Measurements from ENCODE around the gene ZFX.
"Not testable (repeated sequence)": the region's sequence is repeated elsewhere in the genome, so short reads cannot be mapped to it uniquely, and the experiment has no call there.

ZFX gene

DNA sequence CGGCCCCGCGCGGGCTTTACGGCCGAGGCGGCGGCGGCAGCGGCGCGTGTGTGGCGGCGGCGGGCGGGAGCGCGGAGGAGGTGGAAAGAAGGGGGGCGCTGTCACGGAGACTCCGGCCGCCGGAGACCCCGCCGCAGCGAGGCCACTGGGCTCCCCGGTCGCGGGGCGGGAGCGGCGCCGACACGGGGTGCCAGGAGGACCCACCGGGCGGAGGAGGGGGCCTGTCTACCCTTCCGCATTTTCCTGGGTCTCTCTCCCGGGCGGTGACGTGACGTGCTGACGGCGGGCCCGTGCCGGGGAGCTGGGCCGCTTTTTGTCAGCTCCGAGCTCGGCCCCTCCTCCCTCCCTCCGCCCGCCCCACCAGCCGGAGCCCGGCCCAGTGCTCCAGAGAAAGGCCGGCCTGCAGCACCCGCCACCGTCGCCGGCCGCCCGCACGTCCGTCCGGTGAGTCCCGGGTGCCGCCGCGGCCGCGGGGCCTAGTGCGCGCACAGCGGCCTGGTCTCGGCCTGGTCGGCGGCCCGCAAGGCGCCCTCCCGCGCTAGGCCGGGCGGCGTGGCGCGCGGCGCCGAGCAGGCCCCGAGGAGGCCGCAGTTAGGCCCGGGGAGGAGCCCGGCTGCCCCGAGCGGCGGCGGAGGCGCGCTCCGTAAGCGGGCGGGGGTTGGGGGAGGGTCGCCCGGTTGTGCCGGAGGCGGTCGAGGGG, at the start of gene ZFX:
ZFX (plus strand) TSS at position 379 of the 700 bp plus-strand sequence. CDS start 23,014 bp downstream, outside the sequence.
- Mint-ChIP-seq H3K36me3 (peaks cover 6% of the 10 kb centered on the region), H3K4me1 (ENCODE audit: low read depth) (peaks cover 57% of the 10 kb centered on the region), H3K27me3 (no peaks in the 10 kb centered on the region), H3K4me3 (peak within 1 kb of the TSS; percentile 95), H3K27ac (peak within 1 kb of the TSS; percentile 93), H3K9me3 (ENCODE audit: low read depth) (no peaks in the 10 kb centered on the region)

DNA sequence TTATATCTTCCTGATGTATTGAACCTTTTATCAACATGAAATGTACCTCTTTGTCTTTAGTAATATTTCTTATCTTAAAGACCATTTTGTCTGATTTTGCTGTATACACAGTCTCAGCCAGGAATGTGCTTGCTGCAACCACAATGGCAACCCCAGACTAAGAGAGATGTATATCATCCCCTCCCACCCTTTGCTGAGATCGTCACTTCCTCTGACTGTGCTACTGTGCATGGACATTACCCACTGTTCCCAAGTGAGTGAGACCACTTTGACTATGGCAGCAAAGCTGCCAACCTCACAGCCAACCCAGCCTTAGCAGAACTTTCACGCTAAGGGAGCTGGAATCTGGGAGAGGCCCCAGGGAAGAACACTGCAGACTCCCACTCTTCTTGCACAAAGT, 48.8 kb upstream of the ZFX start:
- Mint-ChIP-seq H3K9me3 (ENCODE audit: low read depth) (no peaks in the 10 kb centered on the region), H3K27me3 (no peaks in the 10 kb centered on the region), H3K27ac (no peak overlapping the region), H3K36me3 (no peaks in the 10 kb centered on the region), H3K4me1 (ENCODE audit: low read depth) (peaks cover 6% of the 10 kb centered on the region), H3K4me3 (no peak overlapping the region)

DNA sequence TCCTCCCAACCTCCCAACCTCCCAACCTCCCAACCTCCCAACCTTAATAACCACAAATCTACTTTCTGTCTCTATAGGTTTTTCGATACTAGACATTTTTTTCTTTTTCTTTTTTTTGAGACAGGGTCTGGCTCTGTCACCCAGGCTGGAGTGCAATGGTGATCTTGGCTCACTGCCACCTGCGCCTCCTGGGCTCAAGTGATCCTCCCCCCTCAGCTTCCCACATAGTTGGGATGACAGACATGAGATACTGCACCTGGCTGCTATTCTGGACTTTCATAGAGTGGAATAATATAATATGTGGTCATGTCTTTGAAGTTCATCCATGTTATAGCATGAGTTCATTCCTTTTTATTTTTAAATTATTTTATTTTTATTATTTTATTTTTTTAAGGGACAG, 39.5 kb upstream of the ZFX start:
- H3K27ac Mint-ChIP-seq = no peak overlapping the region
- no peaks in the 10 kb centered on the region for H3K27me3 Mint-ChIP-seq
- H3K9me3 Mint-ChIP-seq (ENCODE audit: low read depth) = no peaks in the 10 kb centered on the region
- H3K4me1 Mint-ChIP-seq (ENCODE audit: low read depth) = no peaks in the 10 kb centered on the region
- no peak overlapping the region for H3K4me3 Mint-ChIP-seq
- H3K36me3 Mint-ChIP-seq = no peaks in the 10 kb centered on the region

DNA sequence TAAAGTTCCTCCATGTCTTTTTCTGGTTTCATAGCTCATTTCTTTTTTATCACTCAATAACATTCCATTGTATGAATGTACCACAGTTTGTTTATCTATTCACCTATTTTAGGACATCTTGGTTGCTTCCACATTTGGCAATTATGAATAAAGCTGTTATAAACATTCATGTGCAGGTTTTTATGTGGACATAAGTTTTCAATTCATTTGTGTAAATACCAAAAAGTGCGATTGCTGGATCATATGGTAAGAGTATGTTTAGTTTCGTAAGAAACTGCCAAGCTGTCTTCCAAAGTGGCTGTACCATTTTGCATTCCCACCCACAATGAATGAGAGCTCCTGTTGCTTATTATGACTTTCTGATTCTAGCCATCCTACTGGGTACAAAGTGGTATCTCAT, 36.3 kb upstream of the ZFX start:
- Mint-ChIP-seq H3K27me3 (no peaks in the 10 kb centered on the region), H3K36me3 (no peaks in the 10 kb centered on the region), H3K27ac (no peak overlapping the region), H3K9me3 (ENCODE audit: low read depth) (no peaks in the 10 kb centered on the region), H3K4me3 (no peak overlapping the region), H3K4me1 (ENCODE audit: low read depth) (no peaks in the 10 kb centered on the region)

DNA sequence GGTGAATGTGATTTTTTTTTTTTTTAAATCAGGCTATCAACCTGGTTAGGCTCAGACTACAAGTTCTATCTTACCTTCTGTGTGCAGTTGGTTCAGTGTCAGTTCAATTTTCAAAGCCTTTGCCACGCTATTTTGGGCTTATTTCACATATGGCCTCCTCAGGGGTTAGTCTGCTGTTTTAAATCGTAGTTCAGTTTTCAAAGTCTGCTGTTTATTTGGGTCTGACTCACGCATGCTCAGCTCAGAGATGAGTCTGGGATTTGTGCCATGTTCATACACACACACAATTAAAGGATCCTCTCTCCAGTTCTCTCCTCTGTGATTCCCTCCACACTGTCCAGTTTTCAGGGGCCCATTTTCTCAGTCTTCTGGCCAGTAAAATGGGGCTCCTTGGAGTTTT, 32.3 kb upstream of the ZFX start:
- no peaks in the 10 kb centered on the region for H3K4me1 Mint-ChIP-seq (ENCODE audit: low read depth)
- no peaks in the 10 kb centered on the region for H3K36me3 Mint-ChIP-seq
- no peak overlapping the region for H3K27ac Mint-ChIP-seq

DNA sequence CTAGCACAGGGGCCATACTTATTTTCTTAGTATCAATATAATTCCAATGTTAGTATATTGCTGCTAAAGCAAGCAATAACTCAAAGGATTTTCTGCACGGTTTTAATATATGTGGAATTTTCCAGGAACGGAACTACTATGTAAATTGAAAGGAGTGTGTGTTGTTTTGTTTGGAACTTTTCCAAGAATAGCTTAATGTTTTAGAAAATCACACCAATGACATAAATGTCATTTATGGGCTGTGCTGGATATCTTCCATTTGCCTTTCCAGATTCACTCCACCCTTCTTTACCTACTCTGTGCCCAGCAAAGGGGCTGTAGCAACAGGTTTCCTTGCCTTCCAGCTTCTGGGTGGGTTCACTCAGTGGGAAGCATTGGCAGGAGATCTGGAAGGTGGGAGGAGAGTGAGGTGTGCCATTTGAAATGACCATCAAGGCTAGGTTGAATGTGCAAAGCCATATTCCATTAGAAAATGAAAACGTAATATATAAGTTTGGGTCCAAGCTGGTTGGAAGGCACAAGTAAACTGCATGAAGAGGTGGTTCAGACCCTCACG, 25.2 kb upstream of the ZFX start:
- Mint-ChIP-seq H3K4me3 (no peak overlapping the region), H3K4me1 (ENCODE audit: low read depth) (no peaks in the 10 kb centered on the region), H3K27me3 (no peaks in the 10 kb centered on the region), H3K9me3 (ENCODE audit: low read depth) (no peaks in the 10 kb centered on the region), H3K27ac (no peak overlapping the region), H3K36me3 (no peaks in the 10 kb centered on the region)

More for the DNA sequence above, 32.3 kb upstream of the ZFX start:
- no peaks in the 10 kb centered on the region for H3K9me3 Mint-ChIP-seq (ENCODE audit: low read depth)
- no peak overlapping the region for H3K4me3 Mint-ChIP-seq
- no peaks in the 10 kb centered on the region for H3K27me3 Mint-ChIP-seq

DNA sequence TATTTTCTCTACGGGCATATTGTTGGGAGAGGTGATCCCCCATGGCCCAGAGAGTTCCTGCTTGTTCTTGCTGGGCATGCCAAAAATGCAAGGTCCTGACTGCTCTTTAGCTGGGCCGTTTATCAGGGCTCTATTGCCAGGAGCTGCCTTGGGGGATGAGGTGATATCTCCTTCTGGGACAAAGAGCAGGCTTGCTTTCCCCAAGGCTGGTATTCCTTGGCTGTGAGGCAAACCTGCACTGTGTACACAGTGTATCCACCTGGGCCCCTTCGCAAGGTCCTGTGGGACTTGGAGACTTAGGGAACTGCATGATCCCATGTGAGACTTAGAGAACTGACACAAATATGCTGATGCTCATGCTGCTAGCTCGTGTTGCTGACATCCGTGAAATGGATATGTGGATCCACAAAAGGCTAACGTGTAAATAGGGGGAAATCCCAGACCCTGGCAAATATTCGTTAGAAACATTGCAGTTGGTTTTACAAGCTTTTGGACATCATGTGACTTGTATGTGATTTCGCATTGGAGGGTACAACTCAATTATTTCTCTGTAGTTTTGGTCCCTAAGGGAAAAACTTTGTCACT, 24.4 kb upstream of the ZFX start:
- Mint-ChIP-seq H3K27me3 (no peaks in the 10 kb centered on the region), H3K36me3 (no peaks in the 10 kb centered on the region), H3K4me3 (no peak overlapping the region), H3K27ac (no peak overlapping the region), H3K9me3 (ENCODE audit: low read depth) (no peaks in the 10 kb centered on the region), H3K4me1 (ENCODE audit: low read depth) (no peaks in the 10 kb centered on the region)

DNA sequence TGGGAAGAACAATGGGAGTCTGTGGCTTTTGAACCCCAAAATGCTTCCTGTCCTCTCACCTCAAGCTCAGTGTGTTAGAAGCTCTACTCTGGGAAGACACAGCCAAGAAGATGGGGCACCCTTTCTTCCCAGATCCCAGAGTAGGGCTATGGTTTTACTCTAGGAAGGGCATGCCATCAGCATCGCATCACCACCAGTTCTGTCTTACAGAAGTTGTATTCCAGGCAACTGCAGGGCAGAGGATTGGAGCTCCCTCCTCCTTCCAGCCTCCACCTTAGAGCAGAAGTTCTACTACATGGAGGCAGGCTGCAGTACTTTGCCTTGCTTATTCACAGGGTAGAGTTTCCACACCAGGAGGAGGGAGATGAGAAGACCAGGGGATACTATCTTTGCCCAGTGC, 18.1 kb upstream of the ZFX start:
- Mint-ChIP-seq H3K9me3 (ENCODE audit: low read depth) (no peaks in the 10 kb centered on the region), H3K36me3 (no peaks in the 10 kb centered on the region), H3K27ac (no peak overlapping the region), H3K4me1 (ENCODE audit: low read depth) (no peaks in the 10 kb centered on the region), H3K4me3 (no peak overlapping the region), H3K27me3 (no peaks in the 10 kb centered on the region)

DNA sequence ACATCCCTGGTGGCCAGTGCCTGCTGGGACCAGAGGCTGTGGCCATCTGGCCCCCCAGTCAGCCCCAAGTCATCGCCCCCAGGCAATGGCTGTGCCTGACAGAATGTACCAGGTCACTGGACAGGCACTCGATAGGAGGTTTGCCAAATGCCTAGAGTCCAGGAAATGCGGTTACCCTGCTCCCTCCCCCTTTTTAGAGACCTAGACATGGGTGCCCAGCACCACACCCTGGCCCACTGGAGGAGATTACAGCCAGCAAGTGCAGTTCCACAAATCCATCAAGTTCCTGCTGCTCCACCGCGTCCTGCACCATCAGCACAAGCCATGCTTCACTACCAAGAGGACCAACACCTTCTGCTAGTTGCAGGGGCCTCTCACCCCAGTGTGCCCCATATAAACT, 16.2 kb upstream of the ZFX start:
- Mint-ChIP-seq H3K27ac (no peak overlapping the region), H3K9me3 (ENCODE audit: low read depth) (no peaks in the 10 kb centered on the region), H3K27me3 (no peaks in the 10 kb centered on the region), H3K36me3 (no peaks in the 10 kb centered on the region), H3K4me3 (no peak overlapping the region), H3K4me1 (ENCODE audit: low read depth) (no peaks in the 10 kb centered on the region)

DNA sequence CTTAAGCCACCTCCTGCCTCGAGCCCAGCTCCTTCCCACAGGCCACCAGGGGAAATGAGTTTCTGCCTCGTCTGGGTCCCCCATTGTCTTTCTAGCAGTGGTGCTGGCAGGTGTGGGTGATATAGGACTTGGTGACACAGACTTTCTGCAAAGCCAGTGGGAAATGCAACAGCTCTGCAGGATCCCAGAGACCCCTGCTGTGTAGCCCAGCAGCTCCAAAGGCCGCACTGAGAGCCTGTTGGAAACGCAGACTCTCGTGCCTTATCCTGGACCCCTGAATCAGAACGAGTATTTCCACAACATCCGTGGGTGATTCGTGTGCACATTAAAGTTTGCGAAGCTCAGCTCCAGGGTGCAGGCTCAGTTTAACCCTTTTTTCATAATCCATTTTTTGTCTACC, 13.8 kb upstream of the ZFX start:
- not testable (repeated sequence) for H3K27ac Mint-ChIP-seq; H3K27me3 Mint-ChIP-seq; H3K4me3 Mint-ChIP-seq; H3K9me3 Mint-ChIP-seq (ENCODE audit: low read depth); H3K4me1 Mint-ChIP-seq (ENCODE audit: low read depth); H3K36me3 Mint-ChIP-seq

DNA sequence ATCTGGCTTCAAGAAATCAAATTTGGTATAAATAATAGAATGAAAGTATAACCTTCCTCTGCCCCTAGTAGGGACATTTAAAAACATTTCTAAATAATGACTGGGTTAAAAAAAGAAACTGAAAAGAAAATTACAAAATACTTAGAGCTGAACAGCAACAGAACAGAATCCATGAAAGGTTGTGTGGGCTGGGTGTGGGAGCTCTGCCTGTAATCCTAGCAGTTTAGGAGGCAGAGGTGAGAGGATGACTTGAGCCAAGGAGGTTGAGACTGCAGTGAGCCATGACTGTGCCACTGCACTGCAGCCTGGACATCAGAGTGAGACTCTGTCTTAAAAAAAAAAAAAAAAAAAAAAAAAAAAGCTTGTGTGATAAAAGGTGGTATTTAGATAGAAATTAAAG, 12.3 kb upstream of the ZFX start:
- H3K4me1 Mint-ChIP-seq (ENCODE audit: low read depth) = no peaks in the 10 kb centered on the region
- no peak overlapping the region for H3K4me3 Mint-ChIP-seq
- H3K9me3 Mint-ChIP-seq (ENCODE audit: low read depth) = no peaks in the 10 kb centered on the region
- no peaks in the 10 kb centered on the region for H3K36me3 Mint-ChIP-seq
- H3K27me3 Mint-ChIP-seq = no peaks in the 10 kb centered on the region
- H3K27ac Mint-ChIP-seq = no peak overlapping the region

DNA sequence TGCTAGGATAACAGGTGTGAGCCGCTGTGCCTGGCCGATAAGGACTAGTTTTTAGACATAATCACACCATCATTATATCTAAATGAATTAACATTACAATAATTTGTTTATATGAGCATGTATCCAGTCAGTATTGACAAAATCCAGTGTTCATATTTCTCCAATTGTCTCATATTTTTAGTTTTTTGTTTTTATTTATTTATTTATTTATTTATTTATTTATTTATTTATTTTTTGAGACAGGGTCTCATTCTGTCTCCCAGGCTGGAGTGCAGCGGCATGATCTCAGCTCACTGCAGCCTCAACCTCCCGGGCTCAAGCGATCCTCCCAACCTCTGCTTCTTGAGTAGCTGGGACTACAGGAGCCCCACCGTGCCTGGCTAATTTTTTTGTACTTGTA, 5.5 kb upstream of the ZFX start:
- H3K27me3 Mint-ChIP-seq; H3K9me3 Mint-ChIP-seq (ENCODE audit: low read depth); H3K36me3 Mint-ChIP-seq; H3K4me3 Mint-ChIP-seq; H3K27ac Mint-ChIP-seq: not testable (repeated sequence)
- peaks cover 23% of the 10 kb centered on the region for H3K4me1 Mint-ChIP-seq (ENCODE audit: low read depth)

DNA sequence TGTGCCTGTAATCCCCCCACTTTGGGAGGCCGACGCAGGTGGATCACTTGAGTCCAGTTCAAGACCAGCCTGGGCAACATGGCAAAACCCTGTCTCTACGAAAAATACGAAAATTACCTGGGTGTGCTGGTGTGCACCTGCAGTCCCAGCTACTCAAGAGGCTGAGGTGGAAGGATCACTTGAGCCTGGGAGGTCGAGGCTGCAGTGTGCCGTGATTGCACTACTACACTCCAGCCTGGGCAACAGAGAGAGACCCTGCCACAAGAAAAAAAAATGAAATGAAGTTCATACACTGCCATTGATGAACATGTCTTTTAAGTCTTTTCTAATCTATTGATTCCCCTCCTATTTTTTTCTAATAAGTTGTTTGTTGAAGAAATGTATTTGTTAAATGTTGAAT, 5.0 kb upstream of the ZFX start:
- H3K36me3 Mint-ChIP-seq = no peaks in the 10 kb centered on the region
- H3K27ac Mint-ChIP-seq = no peak overlapping the region
- H3K27me3 Mint-ChIP-seq = no peaks in the 10 kb centered on the region
- peaks cover 23% of the 10 kb centered on the region for H3K4me1 Mint-ChIP-seq (ENCODE audit: low read depth)
- no peak overlapping the region for H3K4me3 Mint-ChIP-seq
- H3K9me3 Mint-ChIP-seq (ENCODE audit: low read depth) = no peaks in the 10 kb centered on the region

DNA sequence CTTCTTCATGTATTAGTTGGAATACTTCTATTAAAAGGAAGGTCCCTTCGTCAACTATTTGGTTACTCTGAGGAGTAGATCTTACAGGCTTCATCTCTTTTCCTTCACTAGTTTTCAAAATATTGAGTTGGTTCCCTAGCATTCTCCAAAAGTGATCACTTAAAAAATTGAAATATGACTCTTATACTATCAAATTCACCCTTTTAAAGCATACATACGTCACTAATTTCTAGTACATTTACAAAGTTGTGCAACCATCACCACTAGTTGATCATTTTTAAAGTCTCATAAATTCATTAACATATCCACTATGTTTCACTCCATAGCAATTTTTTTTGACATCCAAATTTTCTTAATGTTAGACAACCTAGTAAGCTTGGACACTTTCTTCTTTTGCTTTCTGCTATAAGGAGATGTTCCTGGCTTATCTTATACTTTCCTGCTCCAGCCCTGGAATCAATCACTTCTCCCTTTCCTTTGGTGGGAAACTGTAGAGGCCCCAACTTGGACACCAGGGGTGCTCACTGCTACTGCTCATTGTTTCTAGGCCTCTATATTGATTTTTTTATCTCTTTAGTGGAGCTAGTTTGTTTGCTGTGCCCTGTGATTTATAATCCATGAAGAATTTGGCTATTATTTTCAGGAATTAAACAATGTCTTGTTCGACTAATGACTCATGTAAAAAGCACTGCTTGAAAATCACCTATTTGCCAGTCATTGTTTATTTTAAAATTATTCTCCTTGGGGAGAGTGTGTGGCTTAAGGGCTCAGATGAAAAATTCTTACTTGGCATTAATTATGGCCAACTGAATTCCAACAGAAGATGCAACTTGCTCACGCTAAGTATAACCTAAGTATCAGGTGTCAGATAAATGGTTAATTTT, 4.0 kb upstream of the ZFX start:
- Mint-ChIP-seq H3K4me3 (no peak overlapping the region), H3K36me3 (no peaks in the 10 kb centered on the region), H3K27ac (no peak overlapping the region), H3K9me3 (ENCODE audit: low read depth) (no peaks in the 10 kb centered on the region), H3K27me3 (no peaks in the 10 kb centered on the region), H3K4me1 (ENCODE audit: low read depth) (peaks cover 23% of the 10 kb centered on the region)

DNA sequence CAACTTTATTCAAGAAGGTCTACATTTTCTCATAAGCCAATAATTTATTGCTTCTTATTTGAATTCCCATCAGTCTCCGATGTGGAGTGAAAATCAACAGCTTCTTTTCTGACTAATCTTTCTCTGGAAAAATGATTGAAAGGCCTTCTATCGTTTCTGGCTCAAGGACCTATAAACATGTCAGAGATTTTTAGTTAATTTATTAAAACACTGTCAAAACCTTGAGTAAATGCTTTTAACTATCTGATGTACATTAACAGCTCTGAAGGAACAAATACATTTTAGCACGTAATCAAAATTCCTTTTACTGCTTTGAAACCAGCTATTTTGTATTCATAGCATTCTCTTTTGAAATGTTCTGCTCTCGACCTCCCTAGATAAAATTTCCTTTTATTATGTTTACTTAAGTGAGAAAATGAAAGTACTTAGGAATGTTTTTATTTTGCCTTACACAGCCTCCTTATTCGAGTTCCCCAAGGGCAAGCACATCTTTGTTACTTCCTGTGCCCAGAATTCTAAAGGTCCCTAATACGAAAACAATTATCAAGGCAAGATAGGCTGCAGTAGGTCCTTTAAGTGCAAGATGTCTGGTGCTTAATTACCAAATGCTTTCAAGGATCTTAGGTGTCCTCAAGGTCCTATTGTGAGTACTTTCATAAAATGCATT, 3.1 kb upstream of the ZFX start:
- Mint-ChIP-seq H3K4me1 (ENCODE audit: low read depth) (peaks cover 28% of the 10 kb centered on the region), H3K36me3 (peaks cover 2% of the 10 kb centered on the region), H3K27ac (no peak overlapping the region), H3K27me3 (no peaks in the 10 kb centered on the region), H3K4me3 (no peak overlapping the region), H3K9me3 (ENCODE audit: low read depth) (no peaks in the 10 kb centered on the region)

Data from activated naive CD8-positive, alpha-beta T cell (primary cell).